ENCODE data around the gene VPS16.

The VPS16 gene

DNA sequence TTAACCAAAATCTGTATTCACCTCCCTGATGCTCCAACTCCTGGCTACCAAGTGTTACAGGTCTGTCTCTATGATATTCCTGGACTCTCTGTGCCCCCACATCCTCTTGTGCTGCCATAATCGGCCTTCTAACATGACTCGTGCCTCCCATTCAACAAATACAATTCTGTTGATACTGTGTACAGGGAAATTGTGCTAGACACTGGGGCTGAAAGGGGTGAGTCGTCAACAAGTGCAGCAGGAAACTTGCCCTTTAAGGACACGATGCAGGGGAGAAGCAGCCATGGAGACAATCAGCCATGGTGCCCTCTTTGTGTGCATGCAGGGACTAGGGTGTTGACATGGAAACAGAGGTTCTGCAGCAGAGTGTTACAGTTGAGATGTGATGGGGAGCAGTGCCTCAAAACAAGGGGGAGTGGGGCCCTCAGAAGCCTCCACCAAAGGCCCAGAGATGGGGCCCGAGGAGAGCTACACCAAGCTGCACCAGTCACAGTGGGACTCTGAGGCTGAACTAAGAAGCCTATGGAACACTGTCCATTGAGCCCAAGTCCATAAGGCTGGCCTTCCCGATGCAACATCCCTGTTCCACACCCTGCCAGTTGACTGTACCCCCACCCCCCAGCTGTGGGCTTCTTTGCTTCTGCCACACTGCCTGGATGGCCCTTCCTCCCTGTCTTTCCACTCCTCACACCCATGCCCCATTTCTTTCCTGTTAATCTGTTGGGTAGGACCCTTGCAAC lies 3.2 kb upstream of the VPS16 start:
- no peak for FAIRE-seq

DNA sequence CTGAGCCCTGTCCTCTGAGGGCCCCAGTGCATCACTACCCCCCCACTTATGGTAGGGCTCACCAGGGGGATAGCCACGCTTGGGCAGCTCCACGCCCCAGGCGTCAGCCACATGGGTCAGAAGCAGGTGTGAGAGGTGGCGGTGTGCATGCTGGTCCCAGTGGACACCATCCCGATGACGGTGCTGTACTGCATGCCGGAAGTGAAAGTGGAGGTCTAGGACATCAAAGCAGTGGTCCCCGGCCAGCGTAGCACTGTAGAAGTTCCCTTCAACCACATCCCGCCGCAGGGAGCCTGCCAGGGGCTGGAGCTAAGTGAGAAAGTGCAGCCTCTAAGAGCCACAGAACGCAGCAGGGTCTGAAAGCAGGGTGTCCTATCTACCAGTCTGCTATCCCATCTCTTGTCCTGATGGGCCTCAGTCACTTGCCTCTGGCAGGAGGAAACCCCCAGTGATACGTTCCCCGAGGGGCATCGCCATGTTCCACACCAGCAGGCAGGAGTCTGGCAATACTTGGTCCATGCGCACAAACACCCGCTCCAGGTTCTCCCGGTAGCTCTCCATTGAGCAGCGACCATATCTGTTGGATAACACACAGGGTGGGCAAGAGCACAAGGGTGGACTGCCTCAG lies 2.3 kb upstream of the VPS16 start:
- no peak for FAIRE-seq

GRCh38 chr20:2838847-2839671 lies 1.5 kb upstream of the VPS16 start:
- FAIRE-seq: no peak

GRCh38 chr20:2839732-2840137 lies 810 bp upstream of the VPS16 start:
- FAIRE-seq: no peak

DNA sequence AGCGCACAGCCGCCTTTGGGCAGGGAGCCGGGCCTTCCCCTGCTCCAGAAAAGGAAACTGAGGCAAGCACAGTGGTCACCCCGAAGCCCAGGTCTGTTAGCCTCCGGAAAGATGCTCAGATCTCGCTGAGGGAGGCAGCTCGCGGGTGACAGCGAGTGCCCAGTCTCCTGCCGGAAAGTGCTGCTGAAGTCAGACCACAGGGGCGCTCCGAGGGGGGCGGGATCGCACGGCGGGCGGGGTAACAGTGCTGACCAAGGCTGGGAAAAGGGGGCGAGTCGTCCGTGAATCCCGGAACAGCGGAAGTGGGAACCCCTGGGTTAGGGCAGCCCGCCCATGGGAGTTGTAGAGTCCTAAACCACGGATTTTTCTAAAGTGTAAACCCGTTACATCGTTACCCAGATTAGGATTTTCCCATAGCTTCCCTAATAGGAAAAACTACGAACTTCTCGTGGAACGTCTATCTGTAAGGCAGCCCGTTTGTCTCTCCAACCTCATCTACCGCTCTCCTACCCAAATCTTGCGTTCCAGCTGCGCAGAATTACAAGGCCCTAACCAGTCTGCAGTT lies 504 bp downstream of the VPS16 start:
- no peak for FAIRE-seq

GRCh38 chr20:2845607-2846006 lies 5.1 kb downstream of the VPS16 start:
- FAIRE-seq: no peak

DNA sequence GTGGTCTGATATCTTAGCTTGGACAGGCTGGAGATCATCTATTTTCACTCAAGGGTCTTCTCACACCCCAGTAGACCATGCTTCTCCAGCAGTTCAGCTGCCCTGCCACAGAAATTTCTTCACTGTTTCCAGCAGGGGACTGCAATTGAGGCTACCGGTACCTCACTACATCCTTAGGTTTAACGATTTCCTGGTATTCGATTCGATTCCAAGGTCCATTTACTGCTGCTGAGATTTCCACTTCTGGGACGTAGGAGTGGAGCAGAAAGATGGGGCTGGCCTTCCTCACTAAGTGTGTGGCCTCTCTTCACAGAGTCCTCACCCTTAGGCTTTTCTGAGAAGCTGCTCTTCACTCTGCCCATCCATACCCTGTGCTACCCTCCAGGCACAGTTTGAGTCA lies 6.2 kb downstream of the VPS16 start:
- no peak for FAIRE-seq

GRCh38 chr20:2847802-2848201 lies 7.3 kb downstream of the VPS16 start:
- no peak for FAIRE-seq

- no peak for FAIRE-seq
These were observed 9.0 kb downstream of the VPS16 start for GRCh38 chr20:2849529-2849928.

DNA sequence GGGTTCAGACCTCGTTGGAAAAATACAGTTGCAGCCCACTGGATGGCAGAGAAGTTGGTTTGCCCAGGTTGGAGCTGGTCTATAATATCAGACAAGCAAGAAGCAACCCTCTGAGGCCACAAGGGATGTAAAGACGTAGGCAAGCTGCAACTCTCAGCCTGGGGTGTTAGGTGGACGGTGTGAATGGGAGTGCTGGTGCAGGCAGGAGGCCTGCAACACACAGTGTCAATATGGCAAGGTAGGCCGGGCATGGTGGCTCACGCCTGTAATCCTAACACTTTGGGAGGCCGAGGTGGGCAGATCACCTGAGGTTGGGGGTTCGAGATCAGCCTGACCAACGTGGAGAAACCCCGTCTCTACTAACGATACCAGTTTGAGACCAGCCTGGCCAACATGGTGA lies 10.5 kb downstream of the VPS16 start:
- no peak for FAIRE-seq

GRCh38 chr20:2858591-2858990 lies 18.0 kb downstream of the VPS16 start:
- no peak for FAIRE-seq

GRCh38 chr20:2859330-2860121 lies 19.0 kb downstream of the VPS16 start:
- FAIRE-seq: no peak

DNA sequence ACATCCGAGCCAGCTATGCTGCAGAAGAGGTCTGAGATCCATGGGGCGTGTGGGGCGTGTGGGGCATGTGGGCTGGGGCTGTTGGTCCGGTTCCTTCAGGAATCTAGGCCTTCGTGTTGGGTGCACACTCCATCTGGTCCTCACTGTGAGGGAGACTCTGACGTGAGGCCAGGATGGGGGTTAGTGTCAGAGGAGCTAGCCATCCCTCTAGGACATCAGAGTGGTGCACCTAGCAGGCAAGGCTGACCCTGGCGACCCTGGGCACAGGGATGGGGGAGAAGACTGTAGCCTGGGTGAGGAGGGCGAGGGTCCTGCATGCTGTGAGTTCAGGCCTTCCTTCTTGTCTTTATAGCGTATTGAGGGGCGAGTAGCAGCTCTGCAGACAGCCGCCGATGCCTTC lies 24.1 kb downstream of the VPS16 start:
- FAIRE-seq: no peak

GRCh38 chr20:2865101-2865500 lies 24.6 kb downstream of the VPS16 start:
- no peak for FAIRE-seq

GRCh38 chr20:2865630-2866029 lies 25.1 kb downstream of the VPS16 start:
- no peak for FAIRE-seq

GRCh38 chr20:2866236-2866635 lies 25.7 kb downstream of the VPS16 start:
- no peak for FAIRE-seq

DNA sequence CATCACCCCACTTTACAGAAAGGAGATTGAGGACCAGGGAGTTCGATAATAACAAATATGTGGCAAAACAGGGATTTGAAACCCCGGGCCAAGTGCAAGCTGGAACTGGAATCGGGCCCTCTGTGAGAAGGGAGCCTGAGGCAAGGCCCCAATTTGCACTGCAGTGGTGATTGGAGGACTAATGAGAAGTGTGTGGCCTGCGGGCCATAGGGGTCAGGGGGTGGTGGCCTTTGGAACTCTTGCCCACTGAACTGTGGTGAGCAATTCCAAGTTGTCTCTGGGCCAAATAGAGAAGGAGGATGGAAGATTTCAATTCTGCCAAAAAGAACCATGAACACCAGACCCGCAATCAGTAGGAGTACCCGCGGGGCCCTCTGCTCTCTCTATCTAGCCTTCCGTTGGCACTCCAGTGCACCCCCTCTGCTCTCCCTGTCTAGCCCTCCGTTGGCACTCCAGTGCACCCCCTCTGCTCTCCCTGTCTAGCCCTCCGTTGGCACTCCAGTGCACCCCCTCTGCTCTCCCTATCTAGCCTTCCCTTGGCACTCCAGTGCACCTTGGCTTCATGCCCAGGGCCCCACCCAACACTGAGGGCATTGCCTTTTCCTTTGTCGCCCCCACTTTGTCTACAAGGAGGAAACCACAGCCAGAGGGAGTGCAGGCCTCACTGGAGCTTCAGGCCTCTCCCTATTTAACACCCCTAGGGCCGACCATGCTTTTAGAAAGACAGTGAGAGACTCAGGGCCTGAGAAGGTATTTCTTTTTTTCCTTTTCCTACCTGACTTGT lies 26.7 kb downstream of the VPS16 start:
- no peak for FAIRE-seq

- no peak for FAIRE-seq
These were observed 28.8 kb downstream of the VPS16 start for GRCh38 chr20:2869381-2869780.

DNA sequence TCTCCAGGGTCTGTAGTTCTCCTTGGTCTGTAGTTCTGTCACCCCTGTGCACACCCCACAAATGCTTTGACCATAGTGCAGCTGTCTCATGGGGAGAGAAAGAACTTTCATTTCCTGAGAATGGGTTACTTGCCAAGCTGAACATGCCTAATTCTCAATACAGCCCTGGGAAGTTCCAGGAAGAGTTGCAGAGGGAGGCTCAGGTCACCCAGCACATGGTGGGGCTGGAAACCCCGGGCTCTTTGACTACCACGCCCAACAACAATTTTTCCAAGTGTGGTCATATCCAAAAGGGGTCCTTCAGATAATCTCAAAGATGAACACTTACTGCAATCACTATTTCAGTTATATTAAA lies 30.5 kb downstream of the VPS16 start:
- no peak for FAIRE-seq

DNA sequence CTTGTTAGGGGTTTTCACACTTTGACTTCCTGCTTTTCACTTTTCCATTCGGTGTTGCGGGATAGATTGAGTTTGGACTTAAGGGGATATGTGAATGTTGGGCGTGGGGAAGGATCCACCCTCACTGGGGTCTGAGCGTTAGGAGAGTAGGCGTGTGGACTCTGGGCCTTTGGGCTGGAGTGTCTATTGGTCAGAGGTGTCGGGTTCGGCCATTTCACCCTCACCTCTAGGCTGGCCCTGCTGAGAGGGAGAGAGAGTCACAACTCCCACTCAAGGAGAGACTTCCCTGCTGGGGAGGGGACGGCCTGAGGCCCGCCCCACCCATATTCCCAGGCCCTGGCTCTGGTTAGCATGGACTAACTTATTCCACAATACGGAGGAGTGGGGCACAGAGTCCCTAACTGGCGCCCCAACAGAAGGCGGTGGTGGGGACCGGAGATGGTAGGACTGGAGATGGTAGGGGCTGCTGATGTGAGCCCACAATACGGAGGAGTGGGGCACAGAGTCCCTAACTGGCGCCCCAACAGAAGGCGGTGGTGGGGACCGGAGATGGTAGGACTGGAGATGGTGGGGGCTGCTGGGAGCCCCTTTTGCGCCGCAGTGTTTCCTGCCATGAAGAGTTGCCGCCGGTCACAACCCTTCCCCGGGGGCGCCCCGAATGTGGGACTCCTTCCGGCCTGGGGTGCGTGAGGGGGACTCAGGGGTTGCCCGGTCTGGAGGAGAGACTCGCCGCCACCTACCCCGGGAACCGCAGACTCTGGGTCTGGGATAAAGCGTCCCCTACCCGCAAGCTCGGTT lies 31.3 kb downstream of the VPS16 start:
- FAIRE-seq: no peak

GRCh38 chr20:2872459-2873009 lies 32.0 kb downstream of the VPS16 start:
- FAIRE-seq: no peak

Measured in G401.6 (cell line).